ENCODE data around the gene TFF2.
A peak's percentile ranks its signal among the peaks of the same experiment; 100 is the strongest.

The TFF2 gene

DNA sequence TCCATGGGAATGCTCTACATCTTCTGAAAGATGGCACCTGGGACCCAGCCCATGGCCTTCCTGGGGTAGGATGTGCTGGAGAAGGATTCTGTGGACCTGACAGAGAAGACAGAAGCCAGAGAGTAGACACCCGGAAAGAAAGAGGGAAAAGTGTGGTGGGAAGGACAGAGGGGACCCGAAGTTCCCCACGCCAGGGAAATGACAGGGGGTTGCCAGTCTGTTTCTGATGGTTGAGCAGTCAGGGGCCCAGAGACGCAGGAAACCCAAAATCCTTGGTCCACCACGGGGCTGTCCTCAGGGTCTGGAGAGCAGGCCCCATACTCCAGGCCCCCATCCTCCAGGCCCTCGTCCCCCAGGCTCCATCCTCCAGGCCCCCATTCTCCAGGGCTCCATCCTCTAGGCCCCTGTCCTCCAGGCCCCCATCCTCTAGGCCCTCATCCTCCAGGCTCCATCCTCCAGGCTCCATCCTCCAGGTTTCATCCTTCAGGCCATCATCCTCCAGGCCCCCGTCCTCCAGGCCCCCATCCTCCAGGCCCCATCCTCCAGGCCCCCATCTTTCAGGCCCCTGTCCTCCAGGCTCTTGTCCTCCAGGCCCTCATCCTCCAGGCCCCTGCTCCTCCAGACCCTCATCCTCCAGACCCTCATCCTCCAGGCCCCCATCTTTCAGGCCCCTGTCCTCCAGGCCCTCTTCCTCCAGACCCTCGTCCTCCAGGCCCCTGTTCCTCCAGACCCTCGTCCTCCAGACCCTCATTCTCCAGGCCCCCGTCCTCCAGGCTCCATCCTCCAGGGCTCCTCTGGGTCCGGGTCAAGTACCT, 1.0 kb upstream of the TFF2 start:
- no peak for DNase-seq
- Histone ChIP-seq H3K9me3 (ENCODE audit: severe bottlenecking) (peaks cover 19% of the 10 kb centered on the region), H3K36me3 (no peaks in the 10 kb centered on the region), H3K27me3 (ENCODE audit: insufficient read depth, low read depth, severe bottlenecking) (no peaks in the 10 kb centered on the region), H3K4me3 (ENCODE audit: low read depth, low read length) (no peak overlapping the region), H3K27ac (no peak overlapping the region)
- TF ChIP-seq, protein P1, sequence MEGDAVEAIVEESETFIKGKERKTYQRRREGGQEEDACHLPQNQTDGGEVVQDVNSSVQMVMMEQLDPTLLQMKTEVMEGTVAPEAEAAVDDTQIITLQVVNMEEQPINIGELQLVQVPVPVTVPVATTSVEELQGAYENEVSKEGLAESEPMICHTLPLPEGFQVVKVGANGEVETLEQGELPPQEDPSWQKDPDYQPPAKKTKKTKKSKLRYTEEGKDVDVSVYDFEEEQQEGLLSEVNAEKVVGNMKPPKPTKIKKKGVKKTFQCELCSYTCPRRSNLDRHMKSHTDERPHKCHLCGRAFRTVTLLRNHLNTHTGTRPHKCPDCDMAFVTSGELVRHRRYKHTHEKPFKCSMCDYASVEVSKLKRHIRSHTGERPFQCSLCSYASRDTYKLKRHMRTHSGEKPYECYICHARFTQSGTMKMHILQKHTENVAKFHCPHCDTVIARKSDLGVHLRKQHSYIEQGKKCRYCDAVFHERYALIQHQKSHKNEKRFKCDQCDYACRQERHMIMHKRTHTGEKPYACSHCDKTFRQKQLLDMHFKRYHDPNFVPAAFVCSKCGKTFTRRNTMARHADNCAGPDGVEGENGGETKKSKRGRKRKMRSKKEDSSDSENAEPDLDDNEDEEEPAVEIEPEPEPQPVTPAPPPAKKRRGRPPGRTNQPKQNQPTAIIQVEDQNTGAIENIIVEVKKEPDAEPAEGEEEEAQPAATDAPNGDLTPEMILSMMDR (IDR thresholded peaks at IDR 0.05; ENCODE audit: low read depth, low read length) = no peak

DNA sequence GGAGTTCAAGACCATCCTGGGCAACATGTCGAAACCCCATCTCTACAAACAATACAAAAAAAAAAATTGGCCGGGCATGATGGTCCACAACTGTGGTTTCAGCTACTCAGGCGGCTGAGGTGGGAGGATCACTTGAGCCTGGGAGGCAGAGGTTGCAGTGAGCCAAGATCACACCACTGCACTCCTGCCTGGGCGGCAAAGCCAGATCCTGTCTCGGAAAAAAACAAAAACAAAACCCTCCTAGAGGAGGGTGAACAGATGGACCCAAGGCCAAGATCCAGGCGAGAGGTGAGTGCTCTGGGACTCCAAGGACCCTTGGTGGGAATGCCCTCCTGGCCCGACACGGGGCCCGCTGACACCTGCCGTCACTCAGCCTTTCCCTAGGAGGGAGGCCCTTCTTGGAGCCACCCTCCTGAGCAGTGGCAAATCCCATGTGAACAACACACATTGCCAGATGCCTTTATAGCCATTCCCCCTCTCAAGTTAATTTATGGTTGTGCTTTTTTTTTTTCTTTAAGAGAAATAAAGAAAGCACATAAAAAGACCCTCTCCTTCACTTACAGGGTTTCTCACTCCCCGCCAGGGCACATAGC, 380 bp downstream of the TFF2 start:
- Histone ChIP-seq H3K27me3 (ENCODE audit: insufficient read depth, low read depth, severe bottlenecking) (no peaks in the 10 kb centered on the region), H3K4me3 (ENCODE audit: low read depth, low read length) (no peak overlapping the region), H3K27ac (no peak overlapping the region), H3K9me3 (ENCODE audit: severe bottlenecking) (peaks cover 16% of the 10 kb centered on the region), H3K36me3 (no peaks in the 10 kb centered on the region)
- peak; percentile 3 for DNase-seq
- TF ChIP-seq, protein P1 (IDR thresholded peaks at IDR 0.05; ENCODE audit: low read depth, low read length) = no peak

DNA sequence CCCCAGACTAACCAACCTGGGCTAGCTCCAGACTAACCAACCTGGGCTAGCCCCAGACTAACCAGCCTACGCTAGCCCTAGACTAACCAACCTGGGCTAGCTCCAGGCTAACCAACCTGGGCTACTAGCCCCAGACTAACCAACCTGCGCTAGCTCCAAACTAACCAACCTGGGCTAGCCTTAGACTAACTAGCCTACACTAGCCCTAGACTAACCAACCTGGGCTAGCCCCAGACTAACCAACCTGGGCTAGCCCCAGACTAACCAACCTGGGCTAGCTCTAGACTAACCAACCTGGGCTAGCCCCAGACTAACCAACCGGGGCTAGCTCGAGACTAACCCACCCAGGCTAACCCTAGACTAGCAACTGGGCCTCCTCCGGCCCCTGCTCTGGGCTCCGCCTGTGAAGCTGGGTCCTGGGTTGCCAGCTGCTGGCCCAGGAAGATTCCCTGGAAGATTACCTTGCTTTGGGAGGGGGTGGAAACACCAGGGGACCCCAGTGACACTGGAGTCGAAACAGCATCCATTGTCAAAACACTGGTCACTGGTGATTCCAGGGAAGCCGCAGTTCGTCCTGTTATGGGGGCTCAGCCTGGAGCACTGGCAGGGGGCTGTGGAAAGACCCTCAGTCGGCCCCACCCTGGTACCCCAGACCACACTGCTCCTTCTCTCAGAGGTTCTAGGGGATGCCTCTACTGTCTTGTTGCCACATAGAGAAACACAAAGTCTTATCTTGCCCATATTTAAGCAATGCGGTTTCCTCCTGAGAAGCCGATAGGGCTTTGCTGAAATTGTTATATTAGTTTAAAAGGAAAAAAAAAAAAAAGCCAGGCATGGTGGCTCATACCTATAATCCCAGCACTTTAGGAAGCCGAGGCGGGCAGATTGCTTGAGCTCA, 1.1 kb downstream of the TFF2 start:
- TF ChIP-seq, protein P1 (IDR thresholded peaks at IDR 0.05; ENCODE audit: low read depth, low read length) = no peak
- DNase-seq = peak; percentile 3
- Histone ChIP-seq H3K27me3 (ENCODE audit: insufficient read depth, low read depth, severe bottlenecking) (no peaks in the 10 kb centered on the region), H3K36me3 (no peaks in the 10 kb centered on the region), H3K27ac (no peak overlapping the region), H3K9me3 (ENCODE audit: severe bottlenecking) (peaks cover 10% of the 10 kb centered on the region), H3K4me3 (ENCODE audit: low read depth, low read length) (no peak overlapping the region)

DNA sequence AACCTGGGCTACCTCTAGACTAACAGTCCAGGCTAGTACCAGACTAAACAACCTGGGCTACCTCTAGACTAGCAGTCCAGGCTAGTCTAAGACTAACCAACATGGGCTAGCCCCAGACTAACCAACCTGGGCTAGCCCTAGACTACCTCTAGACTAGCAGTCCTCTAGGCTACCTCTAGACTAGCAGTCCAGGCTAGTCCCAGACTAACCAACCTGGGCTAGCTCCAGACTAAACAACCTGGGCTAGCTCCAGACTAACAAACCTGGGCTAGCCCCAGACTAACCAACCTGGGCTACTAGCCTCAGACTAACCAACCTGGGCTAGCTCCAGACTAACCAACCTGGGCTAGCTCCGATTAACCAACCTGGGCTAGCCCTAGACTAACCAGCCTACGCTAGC, 2.0 kb downstream of the TFF2 start:
- DNase-seq = no peak
- H3K27ac ChIP-seq = no peak overlapping the region
- TF ChIP-seq, protein P1 (IDR thresholded peaks at IDR 0.05; ENCODE audit: low read depth, low read length) = no peak
- H3K4me3 ChIP-seq (ENCODE audit: low read depth, low read length) = no peak overlapping the region
- no peaks in the 10 kb centered on the region for H3K27me3 ChIP-seq (ENCODE audit: insufficient read depth, low read depth, severe bottlenecking)
- H3K9me3 ChIP-seq (ENCODE audit: severe bottlenecking) = peaks cover 1% of the 10 kb centered on the region
- no peaks in the 10 kb centered on the region for H3K36me3 ChIP-seq

DNA sequence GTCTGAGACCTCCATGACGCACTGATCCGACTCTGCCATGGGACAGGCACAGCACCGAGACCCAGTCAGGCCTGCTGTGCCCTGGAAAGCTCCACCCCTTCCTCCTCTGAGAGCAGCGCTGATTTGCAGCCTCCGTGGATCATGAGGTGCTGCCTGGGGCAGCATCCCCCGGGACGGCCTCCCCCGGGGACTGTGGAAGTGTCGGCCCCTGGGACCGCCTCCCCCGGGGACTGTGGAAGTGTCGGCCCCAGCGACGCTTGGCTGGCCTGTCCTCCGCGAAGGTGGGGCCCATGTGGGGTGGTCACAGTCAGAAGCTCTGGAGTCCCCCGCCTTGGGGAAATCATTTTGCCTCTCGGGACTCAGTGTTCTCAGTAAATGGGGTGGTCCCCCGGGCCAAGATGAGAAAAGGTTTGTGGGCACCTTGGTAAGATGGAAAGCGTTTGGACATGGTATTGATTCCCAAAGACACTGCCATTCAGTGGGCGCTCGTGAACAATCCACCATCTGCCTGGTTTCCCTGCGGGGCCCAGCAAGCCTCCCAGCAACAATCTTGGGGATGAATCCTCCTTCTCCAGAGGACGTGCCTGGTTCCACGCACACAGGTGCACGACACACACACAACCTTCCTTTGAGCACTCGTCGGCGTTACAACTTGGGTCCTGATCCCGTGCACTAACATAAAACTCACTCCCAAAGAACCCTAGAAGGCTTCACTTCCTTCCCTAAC, 3.0 kb downstream of the TFF2 start:
- Histone ChIP-seq H3K27me3 (ENCODE audit: insufficient read depth, low read depth, severe bottlenecking) (no peaks in the 10 kb centered on the region), H3K9me3 (ENCODE audit: severe bottlenecking) (no peaks in the 10 kb centered on the region), H3K4me3 (ENCODE audit: low read depth, low read length) (no peak overlapping the region), H3K36me3 (no peaks in the 10 kb centered on the region), H3K27ac (no peak overlapping the region)
- TF ChIP-seq, protein P1 (IDR thresholded peaks at IDR 0.05; ENCODE audit: low read depth, low read length) = no peak
- DNase-seq = peak; percentile 3
